PC-3 (cell line): ENCODE data around the gene PTPRB. TPM values are rescaled to one million over a fixed set of nuclear protein-coding genes. Genes with fewer than 3 reads are reported as not detected.

Experiments
- ATAC-seq: fragments of 200-7000 bp; cut with Tn5 transposase; 2 replicates; pipeline ENCODE4 v1.9.1; 2020; ENCODE audit warnings: mild to moderate bottlenecking, moderate library complexity
- BruUV-seq: library from RNA; stranded (reverse); fragments of 400-500 nt; replicated peaks from 2 replicates; lab custom pipeline; 2021; lab: Mats Ljungman, UMichigan
- CTCF ChIA-PET: fragments of 300-600 bp; sonication (Branson Sonifier 250); formaldehyde crosslinking; loops from one replicate; lab custom pipeline; 2022; ENCODE audit warnings: antibody characterized with exemption; lab: Charles Lee
- POLR2A ChIA-PET: fragments of 300-600 bp; sonication (Branson Sonifier 250); formaldehyde crosslinking; loops from one replicate; lab custom pipeline; 2022; ENCODE audit warnings: antibody characterized with exemption; ENCODE audit not compliant: unreplicated experiment; lab: Charles Lee
- DNase-seq: peaks from one replicate; pipeline ENCODE4 v3.0.0-alpha.2; 2015
- H2AFZ ChIP-seq: fragments of 300-600 bp; sonication (generic); 2 replicates; pipeline ENCODE4 v1.6.0; 2016; ENCODE audit warnings: antibody characterized with exemption, low read length
- H3F3A ChIP-seq: fragments of 300-600 bp; sonication (generic); one replicate; pipeline ENCODE4 v1.6.0; 2017; ENCODE audit warnings: antibody characterized with exemption, low read length, control low read depth, mild to moderate bottlenecking; ENCODE audit not compliant: unreplicated experiment
- H3K27ac ChIP-seq: fragments of 300-600 bp; sonication (generic); 2 replicates; pipeline ENCODE4 v1.5.1; 2016; ENCODE audit warnings: mild to moderate bottlenecking, low read length
- H3K27me3 ChIP-seq: fragments of 300-600 bp; sonication (generic); 2 replicates; pipeline ENCODE4 v1.6.1; 2016; ENCODE audit warnings: low read length, mixed read lengths
- H3K36me3 ChIP-seq: fragments of 300-600 bp; sonication (generic); 2 replicates; pipeline ENCODE4 v1.6.1; 2016; ENCODE audit warnings: low read depth, mixed run types, low read length, mixed read lengths
- H3K4me1 ChIP-seq: fragments of 300-600 bp; sonication (generic); 2 replicates; pipeline ENCODE4 v1.5.1; 2016; ENCODE audit warnings: low read length; ENCODE audit not compliant: insufficient read depth
- H3K4me2 ChIP-seq: fragments of 300-600 bp; sonication (generic); 2 replicates; pipeline ENCODE4 v1.6.0; 2016; ENCODE audit warnings: low read length
- H3K4me3 ChIP-seq: fragments of 300-600 bp; sonication (generic); 2 replicates; pipeline ENCODE4 v1.5.1; 2016; ENCODE audit warnings: mild to moderate bottlenecking, low read length, mixed read lengths
- H3K79me2 ChIP-seq: fragments of 300-600 bp; sonication (generic); 2 replicates; pipeline ENCODE4 v1.6.1; 2017; ENCODE audit warnings: low read length, mixed read lengths
- H3K9ac ChIP-seq: fragments of 300-600 bp; sonication (generic); 2 replicates; pipeline ENCODE4 v1.6.0; 2016; ENCODE audit warnings: mild to moderate bottlenecking, low read length
- H3K9me2 ChIP-seq: fragments of 300-600 bp; sonication (generic); replicated peaks from 2 replicates; pipeline ENCODE4 v1.6.1; 2016; ENCODE audit warnings: mixed run types, low read length, mixed read lengths
- H3K9me3 ChIP-seq: fragments of 300-600 bp; sonication (generic); 2 replicates; pipeline ENCODE4 v1.6.1; 2016; ENCODE audit warnings: low read length, mixed read lengths
- H4K20me1 ChIP-seq: fragments of 300-600 bp; sonication (generic); 2 replicates; pipeline ENCODE4 v1.6.1; 2016; ENCODE audit warnings: low read length, mixed read lengths
- EZH2 ChIP-seq: fragments of 300-600 bp; sonication (generic); IDR thresholded peaks from one replicate; pipeline ENCODE4 v1.6.1; 2017; ENCODE audit warnings: antibody characterized with exemption, mild to moderate bottlenecking, low read length; ENCODE audit not compliant: unreplicated experiment
- EZH2phosphoT487 ChIP-seq: fragments of 300-600 bp; sonication (generic); IDR thresholded peaks from 2 replicates; pipeline ENCODE4 v1.6.1; 2018; ENCODE audit warnings: mild to moderate bottlenecking, antibody characterized with exemption, low read length, borderline replicate concordance
- intact Hi-C: fragments of 100-400 bp; cut with micrococcal nuclease; formaldehyde crosslinking; loops from 2 replicates; pipeline ENCODE4 v1.9.0; 2023
- total RNA-seq: library from RNA; depleted of rRNA; stranded (reverse); fragments of >200 nt; gene quantifications from 2 replicates; pipeline ENCODE4 v1.2.3, GENCODE V29; 2014
- TF ChIP-seq, protein P1 (sequence below): fragments of 300-600 bp; sonication (generic); conservative IDR thresholded peaks from 2 replicates; pipeline ENCODE4 v1.5.1; 2017; ENCODE audit warnings: antibody characterized with exemption, low read depth, mild to moderate bottlenecking, low read length

The PTPRB gene
- total RNA-seq, 1 experiment from 2014 or later, result 0.66 TPM

DNA sequence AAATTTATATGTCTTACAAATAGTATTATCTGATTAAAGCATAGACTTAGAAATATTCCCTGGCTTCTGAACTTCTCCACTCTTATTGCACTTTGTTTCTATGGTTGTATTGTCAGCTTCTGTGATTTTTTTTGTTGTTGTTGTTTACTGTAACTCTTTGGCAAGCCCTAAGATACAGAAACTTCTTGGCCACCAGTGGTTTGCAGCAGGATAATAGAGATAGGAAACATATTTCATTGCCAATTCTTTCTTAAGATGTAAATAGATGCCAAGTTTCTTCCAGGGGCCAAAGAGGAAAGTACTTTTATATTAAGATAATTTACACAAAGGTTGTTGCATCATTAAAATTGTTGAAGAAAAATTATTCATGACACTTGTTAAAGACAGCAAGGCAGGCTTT lies 123.8 kb downstream of the PTPRB start:
- intact Hi-C loops, result no loop called here
- no peak overlapping the region for H2AFZ ChIP-seq
- DNase-seq (no peak), ATAC-seq (no peak)
- no peak overlapping the region for H3K4me2 ChIP-seq
- H3K27ac ChIP-seq, result no peak overlapping the region
- CTCF ChIA-PET, result no interaction called here
- H3K4me3 ChIP-seq, result no peak overlapping the region
- no peaks in the 10 kb centered on the region for H3K4me1 ChIP-seq
- H3K9ac ChIP-seq, result no peak overlapping the region
- no peaks in the 10 kb centered on the region for H3K79me2 ChIP-seq
- no peaks in the 10 kb centered on the region for H4K20me1 ChIP-seq
- POLR2A ChIA-PET, result no interaction called here
- H3K27me3 ChIP-seq, result no peaks in the 10 kb centered on the region
- H3K9me3 ChIP-seq, result no peaks in the 10 kb centered on the region
- no peaks in the 10 kb centered on the region for H3K9me2 ChIP-seq
- H3K36me3 ChIP-seq, result no peaks in the 10 kb centered on the region
- no TSS peak for BruUV-seq
- TF ChIP-seq EZH2phosphoT487, result no peak
- TF ChIP-seq, protein P1, sequence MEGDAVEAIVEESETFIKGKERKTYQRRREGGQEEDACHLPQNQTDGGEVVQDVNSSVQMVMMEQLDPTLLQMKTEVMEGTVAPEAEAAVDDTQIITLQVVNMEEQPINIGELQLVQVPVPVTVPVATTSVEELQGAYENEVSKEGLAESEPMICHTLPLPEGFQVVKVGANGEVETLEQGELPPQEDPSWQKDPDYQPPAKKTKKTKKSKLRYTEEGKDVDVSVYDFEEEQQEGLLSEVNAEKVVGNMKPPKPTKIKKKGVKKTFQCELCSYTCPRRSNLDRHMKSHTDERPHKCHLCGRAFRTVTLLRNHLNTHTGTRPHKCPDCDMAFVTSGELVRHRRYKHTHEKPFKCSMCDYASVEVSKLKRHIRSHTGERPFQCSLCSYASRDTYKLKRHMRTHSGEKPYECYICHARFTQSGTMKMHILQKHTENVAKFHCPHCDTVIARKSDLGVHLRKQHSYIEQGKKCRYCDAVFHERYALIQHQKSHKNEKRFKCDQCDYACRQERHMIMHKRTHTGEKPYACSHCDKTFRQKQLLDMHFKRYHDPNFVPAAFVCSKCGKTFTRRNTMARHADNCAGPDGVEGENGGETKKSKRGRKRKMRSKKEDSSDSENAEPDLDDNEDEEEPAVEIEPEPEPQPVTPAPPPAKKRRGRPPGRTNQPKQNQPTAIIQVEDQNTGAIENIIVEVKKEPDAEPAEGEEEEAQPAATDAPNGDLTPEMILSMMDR, result no peak
- no peak for TF ChIP-seq EZH2
- no peaks in the 10 kb centered on the region for H3F3A ChIP-seq

DNA sequence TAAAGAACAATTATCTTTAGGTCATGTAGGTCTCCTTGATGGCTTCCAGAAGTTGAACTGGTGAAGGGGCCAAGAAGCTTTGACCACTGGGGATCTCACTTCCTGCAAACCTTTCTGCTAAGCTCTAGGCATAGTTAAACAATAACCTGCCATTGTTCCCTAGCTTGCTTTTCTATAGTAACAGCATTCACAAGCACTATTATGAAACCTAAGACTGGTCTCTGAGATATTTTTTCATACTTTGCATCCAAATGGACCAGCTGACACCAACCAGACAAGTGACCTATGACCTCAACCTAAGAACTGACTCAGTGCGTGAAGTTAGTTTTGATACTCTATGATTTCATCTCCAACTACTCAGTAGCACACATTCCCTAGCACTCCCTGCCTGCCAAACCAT lies 129.1 kb downstream of the PTPRB start:
- H3K79me2 ChIP-seq, result no peaks in the 10 kb centered on the region
- H3K27ac ChIP-seq, result no peak overlapping the region
- no peak overlapping the region for H3K9ac ChIP-seq
- H3K9me3 ChIP-seq, result no peaks in the 10 kb centered on the region
- no peak overlapping the region for H3K4me2 ChIP-seq
- TF ChIP-seq EZH2phosphoT487 (no peak), EZH2 (no peak)
- TF ChIP-seq, protein P1, result no peak
- H2AFZ ChIP-seq, result no peak overlapping the region
- intact Hi-C loops, result no loop called here
- ATAC-seq, result no peak
- CTCF ChIA-PET, result no interaction called here
- no peaks in the 10 kb centered on the region for H3K4me1 ChIP-seq
- no TSS peak for BruUV-seq
- no peaks in the 10 kb centered on the region for H3K9me2 ChIP-seq
- DNase-seq, result no peak
- H4K20me1 ChIP-seq, result no peaks in the 10 kb centered on the region
- no peaks in the 10 kb centered on the region for H3F3A ChIP-seq
- POLR2A ChIA-PET, result no interaction called here
- H3K36me3 ChIP-seq, result no peaks in the 10 kb centered on the region
- H3K27me3 ChIP-seq, result no peaks in the 10 kb centered on the region
- H3K4me3 ChIP-seq, result no peak overlapping the region

DNA sequence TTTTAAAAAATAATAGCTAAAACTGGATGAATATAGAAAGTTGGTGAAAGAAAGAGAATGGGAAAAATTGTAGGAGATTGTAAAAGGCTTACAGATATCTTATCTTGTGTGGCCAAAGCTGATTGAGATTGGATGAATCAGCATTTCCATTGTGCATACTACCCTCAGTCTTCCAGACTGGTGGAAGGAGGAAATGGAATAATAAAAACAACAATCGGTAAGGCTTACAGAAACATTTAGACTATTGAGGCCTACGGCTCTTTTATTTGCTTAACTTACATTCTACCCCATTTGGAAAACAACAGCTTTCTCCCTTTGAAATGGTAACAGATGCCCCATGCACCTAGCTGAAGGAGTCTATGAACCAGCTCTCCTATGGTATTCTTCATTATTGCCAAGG lies 129.8 kb downstream of the PTPRB start:
- no peak overlapping the region for H3K4me2 ChIP-seq
- no peak for ATAC-seq
- H3K4me1 ChIP-seq, result no peaks in the 10 kb centered on the region
- no peak overlapping the region for H3K9ac ChIP-seq
- H3K4me3 ChIP-seq, result no peak overlapping the region
- H3K36me3 ChIP-seq, result no peaks in the 10 kb centered on the region
- no TSS peak for BruUV-seq
- no peaks in the 10 kb centered on the region for H3K9me3 ChIP-seq
- no peaks in the 10 kb centered on the region for H3K9me2 ChIP-seq
- H3K79me2 ChIP-seq, result no peaks in the 10 kb centered on the region
- H4K20me1 ChIP-seq, result no peaks in the 10 kb centered on the region
- intact Hi-C loops, result no loop called here
- no peak overlapping the region for H3K27ac ChIP-seq
- TF ChIP-seq, protein P1, result no peak
- TF ChIP-seq EZH2 (no peak), EZH2phosphoT487 (no peak)
- H2AFZ ChIP-seq, result no peak overlapping the region
- ChIA-PET POLR2A (no interaction called here), CTCF (interaction anchor here (0.6 kb wide), 1 partner anchor 605 kb away, joined by 4 read pairs; no protein-coding TSS in a partner anchor)
- H3K27me3 ChIP-seq, result no peaks in the 10 kb centered on the region
- H3F3A ChIP-seq, result no peaks in the 10 kb centered on the region
- no peak for DNase-seq
